ENCODE results near the gene PDIK1L.

The PDIK1L gene

DNA sequence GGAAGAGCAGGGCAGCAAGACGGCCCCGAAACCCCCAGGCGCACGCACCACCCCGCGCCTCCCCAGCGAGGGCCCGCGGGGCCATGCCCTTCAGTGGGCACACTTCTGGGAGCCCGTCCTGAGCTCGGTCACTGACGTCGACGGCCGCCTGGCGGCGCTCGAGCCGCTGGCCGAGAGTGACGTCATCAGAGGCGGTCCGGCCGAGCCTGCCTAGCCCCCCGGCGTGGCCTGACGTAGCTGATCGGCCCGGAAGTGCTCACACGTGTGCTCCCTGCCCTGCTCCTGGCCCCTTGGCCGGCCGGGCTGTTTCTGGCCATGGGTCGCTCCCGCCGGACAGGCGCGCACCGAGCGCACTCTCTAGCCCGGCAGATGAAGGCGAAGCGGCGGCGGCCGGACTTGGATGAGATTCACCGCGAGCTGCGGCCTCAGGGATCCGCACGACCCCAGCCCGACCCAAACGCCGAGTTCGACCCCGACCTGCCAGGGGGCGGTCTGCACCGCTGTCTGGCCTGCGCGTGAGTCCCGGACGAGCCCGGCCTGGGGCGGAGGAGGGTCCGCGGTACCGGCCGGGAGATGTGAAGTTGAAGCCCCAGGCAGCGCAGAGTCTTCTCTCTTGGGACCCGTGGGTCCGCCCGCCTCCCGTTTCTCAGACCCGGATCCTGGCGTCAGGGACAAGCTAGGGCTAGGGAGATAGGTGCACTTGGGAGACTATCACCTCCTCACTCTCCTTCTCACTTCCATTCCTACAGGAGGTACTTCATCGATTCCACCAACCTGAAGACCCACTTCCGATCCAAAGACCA lies 58.2 kb downstream of the PDIK1L start, which contains the start of gene ZNF593:
Gene ZNF593 (plus strand): TSS at position 240 of the 803 bp plus-strand sequence. CDS start 76 bp downstream, at position 316.
- H3K4me1 ChIP-seq, result peaks cover 18% of the 10 kb centered on the region
- H3K9me3 ChIP-seq, result no peaks in the 10 kb centered on the region
- H3K36me3 ChIP-seq (replicated peaks), result peaks cover 16% of the 10 kb centered on the region
- in situ Hi-C loops (cut with MboI; ENCODE audit: low sequenced_read_pairs), result no loop called here
- H3K4me3 ChIP-seq, result peak within 1 kb of the TSS; percentile 98
- peak; percentile 86 to 94 for DNase-seq (ENCODE audit: low spot score in 2 of 2)
- no peaks in the 10 kb centered on the region for H3K27me3 ChIP-seq (ENCODE audit: low read depth)

DNA sequence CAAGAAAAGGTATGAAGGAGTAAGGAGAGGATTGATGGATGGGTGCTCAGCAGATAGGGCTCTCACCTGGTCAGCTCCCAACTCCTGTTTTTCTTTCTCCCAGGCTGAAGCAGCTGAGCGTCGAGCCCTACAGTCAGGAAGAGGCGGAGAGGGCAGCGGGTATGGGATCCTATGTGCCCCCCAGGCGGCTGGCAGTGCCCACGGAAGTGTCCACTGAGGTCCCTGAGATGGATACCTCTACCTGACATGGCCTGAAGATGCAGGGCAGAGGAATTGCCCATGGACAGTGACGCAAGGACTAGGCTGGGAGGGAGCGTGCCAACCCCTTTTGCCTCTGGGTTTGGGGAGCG lies 58.8 kb downstream of the PDIK1L start:
- H3K27me3 ChIP-seq (ENCODE audit: low read depth), result no peaks in the 10 kb centered on the region
- in situ Hi-C loops (cut with MboI; ENCODE audit: low sequenced_read_pairs), result no loop called here
- peak overlapping the region; percentile 98 for H3K4me3 ChIP-seq
- H3K36me3 ChIP-seq (replicated peaks), result peaks cover 16% of the 10 kb centered on the region
- H3K9me3 ChIP-seq, result no peaks in the 10 kb centered on the region
- no peak for DNase-seq (ENCODE audit: low spot score in 2 of 2)
- peaks cover 18% of the 10 kb centered on the region for H3K4me1 ChIP-seq

DNA sequence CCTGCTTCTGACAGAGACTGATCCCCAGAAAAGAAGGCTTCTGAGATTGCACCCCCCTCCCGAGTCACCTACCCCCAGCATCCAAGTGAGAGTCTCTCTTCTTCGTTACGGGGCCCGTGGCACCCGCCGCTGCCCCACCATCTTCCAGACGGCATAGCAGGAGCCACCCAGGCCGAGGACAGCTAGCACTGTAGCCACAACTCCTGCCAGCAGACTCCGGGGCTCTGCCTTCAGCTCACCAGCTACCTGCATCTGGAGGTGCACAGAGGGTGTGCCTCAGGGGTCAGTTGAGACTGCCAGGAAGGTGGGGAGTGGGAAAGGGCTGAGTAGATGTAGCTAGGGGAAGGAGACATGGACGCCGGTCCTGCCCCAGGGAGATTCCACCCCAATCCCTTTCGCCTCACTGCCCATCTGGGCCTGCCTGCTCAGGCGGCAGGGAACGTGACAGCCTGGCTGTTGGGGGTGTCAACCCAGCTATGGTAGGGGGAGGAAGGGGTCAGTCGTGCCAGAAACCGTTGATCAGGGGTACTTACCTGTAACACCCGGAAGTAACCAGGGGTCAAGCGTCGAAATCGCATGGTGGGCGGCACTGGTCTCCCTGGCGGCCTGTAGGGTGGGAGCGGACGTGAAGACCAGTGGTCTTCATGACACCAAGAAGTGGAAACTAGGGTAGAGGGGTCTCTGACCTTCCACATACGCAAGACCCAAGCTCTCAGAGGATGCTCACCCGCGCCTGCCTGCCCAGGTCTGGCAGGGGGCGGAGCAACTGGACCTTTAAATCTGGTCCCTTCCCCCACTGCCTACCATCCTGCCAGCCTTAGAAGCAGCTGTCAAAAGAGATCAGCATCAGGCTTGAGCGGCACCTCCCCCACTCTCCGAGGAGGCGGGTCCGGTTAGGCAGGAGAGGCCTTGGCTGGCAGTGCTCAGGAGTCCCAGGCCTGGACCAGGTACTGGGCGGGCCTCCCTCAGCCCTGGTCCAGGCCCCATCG lies 59.8 kb downstream of the PDIK1L start, which contains the start of gene ZNF593OS:
Gene ZNF593OS (minus strand): TSS at position 749 of the 989 bp plus-strand sequence. CDS start 171 bp downstream, at position 578.
- peaks cover 18% of the 10 kb centered on the region for H3K4me1 ChIP-seq
- no peaks in the 10 kb centered on the region for H3K9me3 ChIP-seq
- in situ Hi-C loops (cut with MboI; ENCODE audit: low sequenced_read_pairs), result no loop called here
- DNase-seq (ENCODE audit: low spot score in 2 of 2), result peak in 1 of 2 experiments; percentile 28
- no peaks in the 10 kb centered on the region for H3K27me3 ChIP-seq (ENCODE audit: low read depth)
- peaks cover 16% of the 10 kb centered on the region for H3K36me3 ChIP-seq (replicated peaks)
- H3K4me3 ChIP-seq, result peak within 1 kb of the TSS; percentile 98

Measured in HAP-1 (cell line).